Activated T-helper 2 cell treated with anti-CD3 and anti-CD28 coated beads, Interferon-gamma antibody, Interleukin-2, Interleukin-4, amounts not matched to agents 10 μg/mL and 5 μg/mL and 100 μg/mL, durations not matched to agents 14 hours and 24 hours and 36 hours (primary cell): ENCODE results near the gene GNB4. TPM values are rescaled to one million over a fixed set of nuclear protein-coding genes. Genes with fewer than 3 reads are reported as not detected.

ENCODE experiments used
- DNase-seq: peaks from one replicate; pipeline ENCODE4 v3.0.0; 2021; ENCODE audit warnings: low spot score
- H3K27ac Mint-ChIP-seq: one replicate; pipeline ENCODE4 v1.8.0; 2021; ENCODE audit warnings: mixed read lengths
- H3K27me3 Mint-ChIP-seq: one replicate; pipeline ENCODE4 v1.8.0; 2021; ENCODE audit warnings: low read depth, mixed read lengths
- H3K36me3 Mint-ChIP-seq: one replicate; pipeline ENCODE4 v1.8.0; 2021; ENCODE audit warnings: low read depth, mixed read lengths
- H3K4me1 Mint-ChIP-seq: one replicate; pipeline ENCODE4 v1.8.0; 2021; ENCODE audit warnings: low read depth, mixed read lengths
- H3K4me3 Mint-ChIP-seq: one replicate; pipeline ENCODE4 v1.8.0; 2021; ENCODE audit warnings: low read depth, mild to moderate bottlenecking, moderate library complexity, mixed read lengths
- H3K9me3 Mint-ChIP-seq: one replicate; pipeline ENCODE4 v1.8.0; 2021; ENCODE audit warnings: mixed read lengths
- intact Hi-C: fragments of 100-400 bp; cut with micrococcal nuclease; formaldehyde crosslinking; loops from one replicate; pipeline ENCODE4 v1.15.1; 2023
- total RNA-seq: library from RNA; stranded (reverse); gene quantifications from 2 replicates; pipeline ENCODE4 v1.2.3, GENCODE V29; 2022

GNB4 gene
- total RNA-seq, 1 donor from 2014 or later, result 12.0 TPM

GRCh38 chr3:179454887-179455286 lies 3.6 kb upstream of the GNB4 start:
- Mint-ChIP-seq H3K27ac (no peak overlapping the region), H3K36me3 (peaks cover 2% of the 10 kb centered on the region)
- intact Hi-C loops, result loop anchor here (5.0 to 10.0 kb wide), 2 partner anchors 108 to 130 kb away; partner anchors contain the start of genes MFN1 and ZNF639

GRCh38 chr3:179453967-179454366 lies 2.7 kb upstream of the GNB4 start:
- intact Hi-C loops, result loop anchor here (5.0 to 10.0 kb wide), 2 partner anchors 107 to 129 kb away; partner anchors contain the start of genes MFN1 and ZNF639
- peaks cover 74% of the 10 kb centered on the region for H3K27me3 Mint-ChIP-seq

More at GRCh38 chr3:179454887-179455286, 3.6 kb upstream of the GNB4 start:
- Mint-ChIP-seq H3K27me3 (peaks cover 68% of the 10 kb centered on the region), H3K4me1 (peaks cover 16% of the 10 kb centered on the region), H3K9me3 (no peaks in the 10 kb centered on the region), H3K4me3 (no peak overlapping the region)
- no peak for DNase-seq

GRCh38 chr3:179452872-179453271 lies 1.6 kb upstream of the GNB4 start:
- H3K4me3 Mint-ChIP-seq, result no peak overlapping the region
- H3K27ac Mint-ChIP-seq, result no peak overlapping the region
- no peak for DNase-seq
- peaks cover 25% of the 10 kb centered on the region for H3K4me1 Mint-ChIP-seq
- peaks cover 78% of the 10 kb centered on the region for H3K27me3 Mint-ChIP-seq
- no peaks in the 10 kb centered on the region for H3K9me3 Mint-ChIP-seq
- H3K36me3 Mint-ChIP-seq, result peaks cover 2% of the 10 kb centered on the region
- intact Hi-C loops, result loop anchor here (5.0 to 10.0 kb wide), 2 partner anchors 106 to 128 kb away; partner anchors contain the start of genes MFN1 and ZNF639

More at GRCh38 chr3:179453967-179454366, 2.7 kb upstream of the GNB4 start:
- H3K9me3 Mint-ChIP-seq, result no peaks in the 10 kb centered on the region
- H3K27ac Mint-ChIP-seq, result no peak overlapping the region
- H3K4me1 Mint-ChIP-seq, result peaks cover 23% of the 10 kb centered on the region
- peaks cover 2% of the 10 kb centered on the region for H3K36me3 Mint-ChIP-seq
- no peak overlapping the region for H3K4me3 Mint-ChIP-seq
- DNase-seq, result no peak

GRCh38 chr3:179452176-179452564 lies 900 bp upstream of the GNB4 start:
- intact Hi-C loops, result loop anchor here (5.0 to 10.0 kb wide), 2 partner anchors 105 to 127 kb away; partner anchors contain the start of genes MFN1 and ZNF639
- peaks cover 25% of the 10 kb centered on the region for H3K4me1 Mint-ChIP-seq
- H3K36me3 Mint-ChIP-seq, result peaks cover 2% of the 10 kb centered on the region
- H3K27me3 Mint-ChIP-seq, result peaks cover 78% of the 10 kb centered on the region
- peak overlapping the region; percentile 85 for H3K27ac Mint-ChIP-seq
- H3K4me3 Mint-ChIP-seq, result peak overlapping the region; percentile 83
- no peak for DNase-seq
- H3K9me3 Mint-ChIP-seq, result no peaks in the 10 kb centered on the region

- H3K9me3 Mint-ChIP-seq, result no peaks in the 10 kb centered on the region
- H3K27ac Mint-ChIP-seq, result peak overlapping the region; percentile 72
- H3K27me3 Mint-ChIP-seq, result peaks cover 74% of the 10 kb centered on the region
- peaks cover 2% of the 10 kb centered on the region for H3K36me3 Mint-ChIP-seq
- H3K4me3 Mint-ChIP-seq, result peak overlapping the region; percentile 83
- no peak for DNase-seq
- H3K4me1 Mint-ChIP-seq, result peaks cover 25% of the 10 kb centered on the region
- intact Hi-C loops, result loop anchor here (2.0 to 10.0 kb wide), 4 partner anchors 104 to 304 kb away; partner anchors contain the start of genes ACTL6A, MFN1 and ZNF639
These were observed 387 bp downstream of the GNB4 start for GRCh38 chr3:179450901-179451264.

- Mint-ChIP-seq H3K4me3 (peak overlapping the region; percentile 83), H3K4me1 (peaks cover 25% of the 10 kb centered on the region), H3K9me3 (no peaks in the 10 kb centered on the region), H3K27ac (peak overlapping the region; percentile 72), H3K27me3 (peaks cover 68% of the 10 kb centered on the region), H3K36me3 (peaks cover 2% of the 10 kb centered on the region)
- intact Hi-C loops, result loop anchor here (2.0 to 10.0 kb wide), 4 partner anchors 103 to 303 kb away; partner anchors contain the start of genes ACTL6A, MFN1 and ZNF639
- DNase-seq, result no peak
These were observed 989 bp downstream of the GNB4 start for GRCh38 chr3:179450261-179450701.

- peaks cover 65% of the 10 kb centered on the region for H3K27me3 Mint-ChIP-seq
- peaks cover 25% of the 10 kb centered on the region for H3K4me1 Mint-ChIP-seq
- peak overlapping the region; percentile 83 for H3K4me3 Mint-ChIP-seq
- no peaks in the 10 kb centered on the region for H3K9me3 Mint-ChIP-seq
- no peak for DNase-seq
- intact Hi-C loops, result loop anchor here (2.0 to 10.0 kb wide), 4 partner anchors 102 to 303 kb away; partner anchors contain the start of genes ACTL6A, MFN1 and ZNF639
- H3K27ac Mint-ChIP-seq, result no peak overlapping the region
- peaks cover 2% of the 10 kb centered on the region for H3K36me3 Mint-ChIP-seq
These were observed 1.6 kb downstream of the GNB4 start for GRCh38 chr3:179449636-179450035.

- intact Hi-C loops, result no loop called here
- H3K9me3 Mint-ChIP-seq, result no peaks in the 10 kb centered on the region
- peaks cover 25% of the 10 kb centered on the region for H3K4me1 Mint-ChIP-seq
- peaks cover 2% of the 10 kb centered on the region for H3K36me3 Mint-ChIP-seq
- H3K4me3 Mint-ChIP-seq, result no peak overlapping the region
- peaks cover 45% of the 10 kb centered on the region for H3K27me3 Mint-ChIP-seq
- no peak for DNase-seq
- H3K27ac Mint-ChIP-seq, result no peak overlapping the region
These were observed 4.0 kb downstream of the GNB4 start for GRCh38 chr3:179447251-179447650.

GRCh38 chr3:179446501-179446900 lies 4.8 kb downstream of the GNB4 start:
- H3K4me3 Mint-ChIP-seq, result no peak overlapping the region
- H3K9me3 Mint-ChIP-seq, result no peaks in the 10 kb centered on the region
- peaks cover 37% of the 10 kb centered on the region for H3K27me3 Mint-ChIP-seq
- H3K27ac Mint-ChIP-seq, result no peak overlapping the region
- intact Hi-C loops, result no loop called here
- DNase-seq, result no peak
- peaks cover 2% of the 10 kb centered on the region for H3K36me3 Mint-ChIP-seq
- peaks cover 19% of the 10 kb centered on the region for H3K4me1 Mint-ChIP-seq

GRCh38 chr3:179438841-179439240 lies 12.4 kb downstream of the GNB4 start:
- Mint-ChIP-seq H3K4me1 (peaks cover 4% of the 10 kb centered on the region), H3K27ac (no peak overlapping the region), H3K36me3 (no peaks in the 10 kb centered on the region), H3K9me3 (no peaks in the 10 kb centered on the region), H3K4me3 (no peak overlapping the region), H3K27me3 (peaks cover 2% of the 10 kb centered on the region)
- intact Hi-C loops, result no loop called here
- DNase-seq, result no peak

- no peaks in the 10 kb centered on the region for H3K9me3 Mint-ChIP-seq
- H3K4me3 Mint-ChIP-seq, result no peak overlapping the region
- H3K36me3 Mint-ChIP-seq, result no peaks in the 10 kb centered on the region
- H3K27me3 Mint-ChIP-seq, result peaks cover 2% of the 10 kb centered on the region
- no peak overlapping the region for H3K27ac Mint-ChIP-seq
- H3K4me1 Mint-ChIP-seq, result peaks cover 11% of the 10 kb centered on the region
- intact Hi-C loops, result no loop called here
- no peak for DNase-seq
These were observed 14.8 kb downstream of the GNB4 start for GRCh38 chr3:179436517-179436916.

- intact Hi-C loops, result no loop called here
- Mint-ChIP-seq H3K4me1 (peaks cover 7% of the 10 kb centered on the region), H3K4me3 (no peak overlapping the region), H3K27ac (no peak overlapping the region), H3K9me3 (no peaks in the 10 kb centered on the region), H3K27me3 (no peaks in the 10 kb centered on the region), H3K36me3 (no peaks in the 10 kb centered on the region)
- DNase-seq, result no peak
These were observed 18.8 kb downstream of the GNB4 start for GRCh38 chr3:179432451-179432850.

- no peaks in the 10 kb centered on the region for H3K36me3 Mint-ChIP-seq
- H3K9me3 Mint-ChIP-seq, result no peaks in the 10 kb centered on the region
- H3K4me1 Mint-ChIP-seq, result peaks cover 7% of the 10 kb centered on the region
- DNase-seq, result no peak
- no peaks in the 10 kb centered on the region for H3K27me3 Mint-ChIP-seq
- no peak overlapping the region for H3K4me3 Mint-ChIP-seq
- no peak overlapping the region for H3K27ac Mint-ChIP-seq
- intact Hi-C loops, result no loop called here
These were observed 19.2 kb downstream of the GNB4 start for GRCh38 chr3:179432021-179432420.
